Measurements from ENCODE around the gene RFXANK.

DNA sequence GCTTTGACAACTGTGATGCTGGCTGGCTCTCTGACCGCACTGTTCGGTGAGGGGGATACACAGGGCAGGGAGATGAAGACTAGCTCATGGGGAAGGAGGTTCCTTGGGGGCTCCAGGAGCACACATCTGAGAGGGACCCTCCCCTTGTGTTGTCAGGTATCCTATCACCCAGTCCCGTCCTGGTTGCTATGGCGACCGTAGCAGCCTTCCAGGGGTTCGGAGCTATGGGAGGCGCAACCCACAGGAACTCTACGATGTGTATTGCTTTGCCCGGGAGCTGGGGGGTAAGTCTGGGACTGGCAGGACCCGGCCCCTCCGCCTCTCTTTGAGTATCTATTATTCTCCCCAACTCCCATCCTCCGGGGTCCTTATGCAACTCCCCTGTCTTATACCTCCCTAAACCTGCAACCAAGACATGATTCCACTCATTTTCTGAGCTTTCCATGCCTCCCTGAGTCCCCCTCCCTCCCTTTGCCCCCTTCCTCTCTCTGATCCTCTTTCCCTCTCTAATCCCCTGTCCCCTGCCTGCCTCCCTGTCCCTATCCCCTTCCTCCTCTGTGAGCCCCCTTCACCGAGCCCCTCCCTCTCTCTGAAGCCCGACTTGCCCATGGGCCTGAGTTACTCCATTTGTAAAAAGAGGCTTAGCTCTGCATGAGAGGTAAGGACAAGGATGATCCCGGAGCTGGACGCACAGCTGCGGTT, 32.2 kb downstream of the RFXANK start:
- TF ChIP-seq, protein P1, sequence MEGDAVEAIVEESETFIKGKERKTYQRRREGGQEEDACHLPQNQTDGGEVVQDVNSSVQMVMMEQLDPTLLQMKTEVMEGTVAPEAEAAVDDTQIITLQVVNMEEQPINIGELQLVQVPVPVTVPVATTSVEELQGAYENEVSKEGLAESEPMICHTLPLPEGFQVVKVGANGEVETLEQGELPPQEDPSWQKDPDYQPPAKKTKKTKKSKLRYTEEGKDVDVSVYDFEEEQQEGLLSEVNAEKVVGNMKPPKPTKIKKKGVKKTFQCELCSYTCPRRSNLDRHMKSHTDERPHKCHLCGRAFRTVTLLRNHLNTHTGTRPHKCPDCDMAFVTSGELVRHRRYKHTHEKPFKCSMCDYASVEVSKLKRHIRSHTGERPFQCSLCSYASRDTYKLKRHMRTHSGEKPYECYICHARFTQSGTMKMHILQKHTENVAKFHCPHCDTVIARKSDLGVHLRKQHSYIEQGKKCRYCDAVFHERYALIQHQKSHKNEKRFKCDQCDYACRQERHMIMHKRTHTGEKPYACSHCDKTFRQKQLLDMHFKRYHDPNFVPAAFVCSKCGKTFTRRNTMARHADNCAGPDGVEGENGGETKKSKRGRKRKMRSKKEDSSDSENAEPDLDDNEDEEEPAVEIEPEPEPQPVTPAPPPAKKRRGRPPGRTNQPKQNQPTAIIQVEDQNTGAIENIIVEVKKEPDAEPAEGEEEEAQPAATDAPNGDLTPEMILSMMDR (IDR thresholded peaks at IDR 0.05) = no peak
- no peak for TF ChIP-seq EZH2 (IDR thresholded peaks at IDR 0.05)

Data from neural progenitor cell (in vitro differentiated cells).